IMR-90 (cell line): ENCODE measurements around the gene AKAP13. TPM values are rescaled to one million over a fixed set of nuclear protein-coding genes. Genes with fewer than 3 reads are reported as not detected.

Experiments used
- ATAC-seq: fragments of 200-7000 bp; cut with Tn5 transposase; 2 replicates; pipeline ENCODE4 v1.9.1; 2020; ENCODE audit warnings: low read depth, mild to moderate bottlenecking, moderate library complexity
- BruUV-seq: library from RNA; stranded (reverse); fragments of 400-500 nt; replicated peaks from 2 replicates; lab custom pipeline; 2021; lab: Mats Ljungman, UMichigan
- CTCF ChIA-PET: fragments of 300-600 bp; formaldehyde crosslinking; extraction: SDS; loops from one replicate; lab custom pipeline; 2021; ENCODE audit warnings: antibody characterized with exemption; lab: Yijun Ruan, JAX
- POLR2A ChIA-PET: fragments of 300-600 bp; sonication (Branson Sonifier 250); formaldehyde crosslinking; loops from one replicate; lab custom pipeline; 2022; ENCODE audit warnings: antibody characterized with exemption; ENCODE audit not compliant: unreplicated experiment; lab: Charles Lee
- DNase-seq: peaks from one replicate; pipeline ENCODE4 v3.0.0; 2013
- H2AFZ ChIP-seq: replicated peaks from 2 replicates; pipeline ENCODE3; 2013; ENCODE audit warnings: low read length, mild to moderate bottlenecking; ENCODE audit not compliant: poor library complexity
- H2AK5ac ChIP-seq: 2 replicates; pipeline ENCODE4 v1.6.1; 2013; ENCODE audit warnings: low read depth, low read length, inconsistent platforms
- H2AK9ac ChIP-seq: replicated peaks from 2 replicates; pipeline ENCODE3; 2013; ENCODE audit warnings: mild to moderate bottlenecking, low read depth, low read length, moderate library complexity; ENCODE audit not compliant: poor library complexity
- H2BK120ac ChIP-seq: 2 replicates; pipeline ENCODE4 v1.6.1; 2013; ENCODE audit warnings: low read depth, low read length, inconsistent platforms
- H2BK15ac ChIP-seq: 3 replicates; pipeline ENCODE4 v1.6.1; 2013; ENCODE audit warnings: low read depth, low read length, inconsistent platforms
- H2BK20ac ChIP-seq: 2 replicates; pipeline ENCODE4 v1.6.1; 2013; ENCODE audit warnings: low read depth, mild to moderate bottlenecking, inconsistent platforms, low read length, moderate library complexity
- H2BK5ac ChIP-seq: 2 replicates; pipeline ENCODE4 v1.6.1; 2013; ENCODE audit warnings: mild to moderate bottlenecking, low read depth, low read length, inconsistent platforms; ENCODE audit not compliant: poor library complexity, severe bottlenecking
- H3K14ac ChIP-seq: replicated peaks from 2 replicates; pipeline ENCODE4 v1.6.1; 2013; ENCODE audit warnings: low read depth, low read length, inconsistent platforms
- H3K18ac ChIP-seq: 2 replicates; pipeline ENCODE4 v1.6.1; 2013; ENCODE audit warnings: low read depth, low read length, control low read depth
- H3K23ac ChIP-seq: 2 replicates; pipeline ENCODE4 v1.6.1; 2013; ENCODE audit warnings: low read depth, low read length, inconsistent platforms
- H3K27ac ChIP-seq: 2 replicates; pipeline ENCODE4 v1.5.1; 2013; ENCODE audit warnings: mild to moderate bottlenecking, control low read depth, low read length; ENCODE audit not compliant: insufficient read depth
- H3K27me3 ChIP-seq: 2 replicates; pipeline ENCODE4 v1.6.1; 2013; ENCODE audit warnings: low read length; ENCODE audit not compliant: control insufficient read depth, insufficient read depth
- H3K36me3 ChIP-seq: 2 replicates; pipeline ENCODE4 v1.6.1; 2013; ENCODE audit warnings: low read length, mixed read lengths; ENCODE audit not compliant: control insufficient read depth, insufficient read depth
- H3K4ac ChIP-seq: 2 replicates; pipeline ENCODE4 v1.6.1; 2013; ENCODE audit warnings: low read depth, low read length, inconsistent platforms
- H3K4me1 ChIP-seq: 2 replicates; pipeline ENCODE4 v1.6.1; 2013; ENCODE audit warnings: low read length, mixed read lengths; ENCODE audit not compliant: control insufficient read depth, insufficient read depth
- H3K4me2 ChIP-seq: 2 replicates; pipeline ENCODE4 v1.6.1; 2013; ENCODE audit warnings: low read depth, mild to moderate bottlenecking, control low read depth, low read length, moderate library complexity
- H3K4me3 ChIP-seq: 2 replicates; pipeline ENCODE4 v1.5.1; 2013; ENCODE audit warnings: low read depth, mild to moderate bottlenecking, control low read depth, low read length, moderate library complexity; ENCODE audit not compliant: insufficient read depth
- H3K56ac ChIP-seq: 2 replicates; pipeline ENCODE4 v1.6.1; 2013; ENCODE audit warnings: low read length, inconsistent platforms; ENCODE audit not compliant: insufficient read depth; ENCODE audit errors: extremely low read depth
- H3K79me1 ChIP-seq, 2 experiments: 2 replicates each; pipeline ENCODE4 v1.6.1; 2013; ENCODE audit warnings: low read length in 2 of 2, inconsistent platforms in 1 of 2, low read depth in 1 of 2
- H3K9ac ChIP-seq: 2 replicates; pipeline ENCODE4 v1.6.1; 2013; ENCODE audit warnings: low read depth, low read length, control low read depth
- H3K9me1 ChIP-seq: 2 replicates; pipeline ENCODE4 v1.6.1; 2013; ENCODE audit warnings: low read length, inconsistent platforms; ENCODE audit not compliant: insufficient read depth
- H3K9me3 ChIP-seq: 2 replicates; pipeline ENCODE4 v1.6.1; 2013; ENCODE audit warnings: low read length; ENCODE audit not compliant: control insufficient read depth, insufficient read depth
- H4K20me1 ChIP-seq: 2 replicates; pipeline ENCODE4 v1.6.1; 2013; ENCODE audit warnings: low read length, inconsistent platforms; ENCODE audit not compliant: insufficient read depth
- H4K5ac ChIP-seq: 2 replicates; pipeline ENCODE4 v1.6.1; 2013; ENCODE audit warnings: mild to moderate bottlenecking, low read depth, low read length, control low read depth
- H4K8ac ChIP-seq, 2 experiments: 2 replicates each; pipeline ENCODE4 v1.6.1; 2013; ENCODE audit warnings: low read depth in 2 of 2, low read length in 2 of 2, control low read depth in 1 of 2, inconsistent platforms in 1 of 2
- H4K91ac ChIP-seq: 2 replicates; pipeline ENCODE4 v1.6.1; 2013; ENCODE audit warnings: low read depth, low read length, inconsistent platforms; ENCODE audit not compliant: insufficient read depth
- CEBPB ChIP-seq: IDR thresholded peaks from 2 replicates; pipeline ENCODE4 v1.6.1; 2012; ENCODE audit warnings: low read depth, low read length, improper control_type of control experiment
- CHD1 ChIP-seq: IDR thresholded peaks from 2 replicates; pipeline ENCODE4 v1.6.1; 2012; ENCODE audit warnings: low read depth, low read length, improper control_type of control experiment
- ELK1 ChIP-seq: fragments of 150-350 bp; IDR thresholded peaks from 2 replicates; pipeline ENCODE4 v1.6.1; 2016; ENCODE audit warnings: low read depth, mild to moderate bottlenecking, low read length, moderate library complexity, borderline replicate concordance
- RAD21 ChIP-seq: IDR thresholded peaks from 2 replicates; pipeline ENCODE4 v1.6.1; 2012; ENCODE audit warnings: low read length, improper control_type of control experiment
- RCOR1 ChIP-seq: IDR thresholded peaks from 2 replicates; pipeline ENCODE4 v1.6.1; 2012; ENCODE audit warnings: mild to moderate bottlenecking, low read length, improper control_type of control experiment; ENCODE audit not compliant: insufficient replicate concordance
- RFX5 ChIP-seq: IDR thresholded peaks from 2 replicates; pipeline ENCODE4 v1.8.0; 2012; ENCODE audit warnings: low read depth, mild to moderate bottlenecking, low read length, moderate library complexity
- USF2 ChIP-seq: fragments of 150-350 bp; IDR thresholded peaks from 2 replicates; pipeline ENCODE4 v1.6.1; 2017; ENCODE audit warnings: mild to moderate bottlenecking, antibody characterized with exemption, low read length, low read depth
- WGBS, 2 experiments: methylation state at CpG; one replicate each; pipeline versions ENCODE4 v1.1.5 to v1.1.7; 2013; ENCODE audit warnings: missing lambda C conversion rate in 2 of 2; ENCODE audit not compliant: insufficient read length in 1 of 2; ENCODE audit errors: extremely low coverage in 2 of 2; 5-methylcytosine and 5-hydroxymethylcytosine counted together
- dilution Hi-C: fragments of 300-500 bp; cut with HindIII; formaldehyde crosslinking; loops from one replicate; pipeline ENCODE4 v1.14.3; 2018; ENCODE audit warnings: low sequenced_read_pairs; ENCODE audit not compliant: unreplicated experiment
- in situ Hi-C: fragments of 300-500 bp; cut with MboI; formaldehyde crosslinking; loops from 3 replicates; pipeline ENCODE4 v1.14.3; 2019; ENCODE audit warnings: low sequenced_read_pairs, inconsistent platforms, mixed read lengths
- intact Hi-C: fragments of 100-400 bp; cut with micrococcal nuclease; formaldehyde crosslinking; loops from 2 replicates; pipeline ENCODE4 v1.10.0; 2022
- polyA plus RNA-seq, 3 experiments: library from polyadenylated mRNA; depleted of rRNA; stranded (reverse); fragments of >200 nt; gene quantifications; 2 replicates each; pipeline ENCODE4 v1.2.3, GENCODE V29; 2012; ENCODE audit warnings: low replicate concordance in 1 of 3
- total RNA-seq: library from RNA; depleted of rRNA; stranded (reverse); fragments of >200 nt; gene quantifications from 2 replicates; pipeline ENCODE4 v1.2.3, GENCODE V29; 2012

Gene AKAP13
- total and polyA plus RNA-seq, 2 of the 4 experiments (the other 2 are of a cell fraction): 10.4 to 46.4 TPM

GRCh38 chr15:85588677-85589076 is 208.3 kb downstream of the AKAP13 start:
- Histone ChIP-seq H3K4me1 (peaks cover 8% of the 10 kb centered on the region), H3K9me3 (no peaks in the 10 kb centered on the region), H4K20me1 (peaks cover 4% of the 10 kb centered on the region; the same call in 1 of the 2 replicates), H3K36me3 (no peaks in the 10 kb centered on the region), H3K27ac (no peak overlapping the region), H3K4me3 (no peak overlapping the region), H2BK20ac (no peak overlapping the region; the same call in 1 of the 2 replicates), H4K91ac (no peak overlapping the region), H3K9me1 (peaks cover 3% of the 10 kb centered on the region), H2AFZ (no peak overlapping the region), H2BK15ac (no peak overlapping the region), H3K18ac (peak overlapping the region; percentile 60; the same call in 1 of the 2 replicates), H3K4me2 (peak overlapping the region; percentile 39; the same call in 1 of the 2 replicates), H2AK9ac (no peak overlapping the region), H3K23ac (no peak overlapping the region), H3K56ac (no peak overlapping the region), H2BK5ac (peak overlapping the region; percentile 40), H4K8ac (no peak overlapping the region), H4K5ac (no peak overlapping the region; the same call in 1 of the 2 replicates), H2AK5ac (no peak overlapping the region), H3K14ac (0 out of 2 replicates have a peak overlapping the region, but pooled peaks have one; percentile 63), H3K27me3 (no peaks in the 10 kb centered on the region), H3K9ac (no peak overlapping the region; the same call in 1 of the 2 replicates), H2BK120ac (no peak overlapping the region), H3K79me1 (peaks cover 12 to 56% of the 10 kb centered on the region in 2 experiments), H3K4ac (no peak overlapping the region)
- intact Hi-C loops: loop anchor here (1.0 kb wide), 1 partner anchor 243 kb away; no protein-coding TSS in a partner anchor
- TF ChIP-seq USF2: peak; percentile 49; the same call in 1 of the 2 replicates
- no peak for TF ChIP-seq RCOR1
- TF ChIP-seq CEBPB: peak; percentile 51; the same call in 1 of the 2 replicates
- TF ChIP-seq CHD1: no peak
- no peak for TF ChIP-seq RFX5
- no peak for TF ChIP-seq RAD21
- no peak for TF ChIP-seq ELK1
- in situ Hi-C loops: no loop called here
- no peak for ATAC-seq
- DNase-seq: peak; percentile 65
- dilution Hi-C loops: no loop called here
- POLR2A ChIA-PET: no interaction called here
- CTCF ChIA-PET: no interaction called here
- no TSS peak for BruUV-seq
- WGBS, 2 experiments: no CpG with 5 or more reads among the region's 3 CpGs
